HG03378 (cell line): ENCODE data around the gene SLC25A48.
"Not testable (repeated sequence)": the region's sequence is repeated elsewhere in the genome, so short reads cannot be mapped to it uniquely, and the experiment has no call there.

Experiments used
- ATAC-seq: cut with Tn5 transposase; IDR thresholded peaks from one replicate; pipeline ENCODE4 v1.9.1; 2021; ENCODE audit warnings: mild to moderate bottlenecking, moderate library complexity; ENCODE audit not compliant: unreplicated experiment

The SLC25A48 gene

GRCh38 chr5:135829681-135830383 lies 4.6 kb upstream of the SLC25A48 start:
- ATAC-seq: no peak

- ATAC-seq: no peak
Observed at GRCh38 chr5:135830384-135830700, 4.1 kb upstream of the SLC25A48 start.

GRCh38 chr5:135830876-135831275 lies 3.6 kb upstream of the SLC25A48 start:
- no peak for ATAC-seq

GRCh38 chr5:135831439-135831838 lies 3.0 kb upstream of the SLC25A48 start:
- ATAC-seq: no peak

GRCh38 chr5:135831851-135832555 lies 2.5 kb upstream of the SLC25A48 start:
- no peak for ATAC-seq

GRCh38 chr5:135832941-135833920 lies 1.2 kb upstream of the SLC25A48 start:
- ATAC-seq: no peak

GRCh38 chr5:135833961-135834638 lies 363 bp upstream of the SLC25A48 start:
- peak; percentile 58 for ATAC-seq

GRCh38 chr5:135835766-135836165 lies 1.3 kb downstream of the SLC25A48 start:
- ATAC-seq: no peak

GRCh38 chr5:135838395-135838794 lies 3.9 kb downstream of the SLC25A48 start:
- ATAC-seq: not testable (repeated sequence)

GRCh38 chr5:135839566-135839965 lies 5.1 kb downstream of the SLC25A48 start:
- no peak for ATAC-seq

GRCh38 chr5:135840959-135841358 lies 6.5 kb downstream of the SLC25A48 start:
- no peak for ATAC-seq

GRCh38 chr5:135842737-135843136 lies 8.3 kb downstream of the SLC25A48 start:
- no peak for ATAC-seq

- ATAC-seq: no peak
Observed at GRCh38 chr5:135843571-135844337, 9.3 kb downstream of the SLC25A48 start.

- ATAC-seq: no peak
Observed at GRCh38 chr5:135846311-135846710, 11.8 kb downstream of the SLC25A48 start.

GRCh38 chr5:135847976-135848375 lies 13.5 kb downstream of the SLC25A48 start:
- ATAC-seq: no peak

- no peak for ATAC-seq
Observed at GRCh38 chr5:135850231-135850630, 15.8 kb downstream of the SLC25A48 start.

GRCh38 chr5:135850671-135851070 lies 16.2 kb downstream of the SLC25A48 start:
- ATAC-seq: no peak

GRCh38 chr5:135851186-135851914 lies 16.9 kb downstream of the SLC25A48 start:
- no peak for ATAC-seq
